ENCODE measurements around the gene SLC35F3. TPM values are rescaled to one million over a fixed set of nuclear protein-coding genes. Genes with fewer than 3 reads are reported as not detected.

SLC35F3 gene
- total and polyA plus RNA-seq, 4 donors = 3.5 to 13.5 (median 11.9) TPM

- peaks cover 27% of the 10 kb centered on the region for H3K4me1 ChIP-seq (ENCODE audit: control insufficient read depth, insufficient read depth, low read length)
- no peak overlapping the region for H3K27ac ChIP-seq (ENCODE audit: low read depth, low read length)
- DNase-seq (ENCODE audit: low read depth in 4 of 6, low spot score in 6 of 6) = peak in 2 of 6 donors; percentile 37 to 66
- WGBS (ENCODE audit: insufficient coverage) = 43% methylated on average over 4 of the region's 4 CpGs
- peaks cover 4% of the 10 kb centered on the region for H3K27me3 ChIP-seq (ENCODE audit: control insufficient read depth, insufficient read depth, low read length)
- peaks cover 5% of the 10 kb centered on the region for H3K36me3 ChIP-seq (ENCODE audit: control insufficient read depth, insufficient read depth, low read length)
- H3K4me3 ChIP-seq (ENCODE audit: low read depth, low read length) = no peak overlapping the region
- H3K9me3 ChIP-seq (ENCODE audit: control insufficient read depth, insufficient read depth, low read length) = no peaks in the 10 kb centered on the region
Observed at GRCh38 chr1:234235434-234235881, 331.0 kb downstream of the SLC35F3 start.

- no peak for DNase-seq (ENCODE audit: low read depth in 4 of 6, low spot score in 6 of 6)
- Histone ChIP-seq H3K36me3 (ENCODE audit: control insufficient read depth, insufficient read depth, low read length) (no peaks in the 10 kb centered on the region), H3K9me3 (ENCODE audit: control insufficient read depth, insufficient read depth, low read length) (no peaks in the 10 kb centered on the region), H3K4me3 (ENCODE audit: low read depth, low read length) (no peak overlapping the region), H3K4me1 (ENCODE audit: control insufficient read depth, insufficient read depth, low read length) (peaks cover 17% of the 10 kb centered on the region), H3K27ac (ENCODE audit: low read depth, low read length) (no peak overlapping the region), H3K27me3 (ENCODE audit: control insufficient read depth, insufficient read depth, low read length) (peaks cover 2% of the 10 kb centered on the region)
- no CpG with 5 or more reads among the region's 2 CpGs for WGBS (ENCODE audit: insufficient coverage)
Observed at GRCh38 chr1:234237393-234237792, 332.9 kb downstream of the SLC35F3 start.

GRCh38 chr1:234238060-234238459 lies 333.6 kb downstream of the SLC35F3 start:
- Histone ChIP-seq H3K27ac (ENCODE audit: low read depth, low read length) (no peak overlapping the region), H3K4me3 (ENCODE audit: low read depth, low read length) (no peak overlapping the region), H3K4me1 (ENCODE audit: control insufficient read depth, insufficient read depth, low read length) (peaks cover 17% of the 10 kb centered on the region), H3K9me3 (ENCODE audit: control insufficient read depth, insufficient read depth, low read length) (no peaks in the 10 kb centered on the region), H3K36me3 (ENCODE audit: control insufficient read depth, insufficient read depth, low read length) (no peaks in the 10 kb centered on the region), H3K27me3 (ENCODE audit: control insufficient read depth, insufficient read depth, low read length) (peaks cover 2% of the 10 kb centered on the region)
- whole genome bisulfite sequencing (ENCODE audit: insufficient coverage) = no CpG with 5 or more reads among the region's 1 CpG
- no peak for DNase-seq (ENCODE audit: low read depth in 4 of 6, low spot score in 6 of 6)

GRCh38 chr1:234239515-234239914 lies 335.0 kb downstream of the SLC35F3 start:
- no peak overlapping the region for H3K4me3 ChIP-seq (ENCODE audit: low read depth, low read length)
- H3K9me3 ChIP-seq (ENCODE audit: control insufficient read depth, insufficient read depth, low read length) = no peaks in the 10 kb centered on the region
- no peak for DNase-seq (ENCODE audit: low read depth in 4 of 6, low spot score in 6 of 6)
- 100% methylated on average over 1 of the region's 2 CpGs for WGBS (ENCODE audit: insufficient coverage)
- H3K27me3 ChIP-seq (ENCODE audit: control insufficient read depth, insufficient read depth, low read length) = peaks cover 2% of the 10 kb centered on the region
- no peak overlapping the region for H3K27ac ChIP-seq (ENCODE audit: low read depth, low read length)
- H3K36me3 ChIP-seq (ENCODE audit: control insufficient read depth, insufficient read depth, low read length) = no peaks in the 10 kb centered on the region
- peaks cover 12% of the 10 kb centered on the region for H3K4me1 ChIP-seq (ENCODE audit: control insufficient read depth, insufficient read depth, low read length)

GRCh38 chr1:234239936-234240335 lies 335.5 kb downstream of the SLC35F3 start:
- no peak for DNase-seq (ENCODE audit: low read depth in 4 of 6, low spot score in 6 of 6)
- Histone ChIP-seq H3K4me3 (ENCODE audit: low read depth, low read length) (no peak overlapping the region), H3K4me1 (ENCODE audit: control insufficient read depth, insufficient read depth, low read length) (peaks cover 9% of the 10 kb centered on the region), H3K9me3 (ENCODE audit: control insufficient read depth, insufficient read depth, low read length) (no peaks in the 10 kb centered on the region), H3K27me3 (ENCODE audit: control insufficient read depth, insufficient read depth, low read length) (peaks cover 2% of the 10 kb centered on the region), H3K36me3 (ENCODE audit: control insufficient read depth, insufficient read depth, low read length) (no peaks in the 10 kb centered on the region), H3K27ac (ENCODE audit: low read depth, low read length) (no peak overlapping the region)
- WGBS (ENCODE audit: insufficient coverage) = 99% methylated on average over 6 of the region's 9 CpGs

- DNase-seq (ENCODE audit: low read depth in 4 of 6, low spot score in 6 of 6) = no peak
Observed at GRCh38 chr1:234240680-234241079, 336.2 kb downstream of the SLC35F3 start.

GRCh38 chr1:234241941-234242490 lies 337.5 kb downstream of the SLC35F3 start:
- DNase-seq (ENCODE audit: low read depth in 4 of 6, low spot score in 6 of 6) = no peak
- Histone ChIP-seq H3K36me3 (ENCODE audit: control insufficient read depth, insufficient read depth, low read length) (no peaks in the 10 kb centered on the region), H3K4me3 (ENCODE audit: low read depth, low read length) (no peak overlapping the region), H3K27me3 (ENCODE audit: control insufficient read depth, insufficient read depth, low read length) (peaks cover 2% of the 10 kb centered on the region), H3K27ac (ENCODE audit: low read depth, low read length) (no peak overlapping the region), H3K9me3 (ENCODE audit: control insufficient read depth, insufficient read depth, low read length) (no peaks in the 10 kb centered on the region), H3K4me1 (ENCODE audit: control insufficient read depth, insufficient read depth, low read length) (peaks cover 7% of the 10 kb centered on the region)
- 95% methylated on average over 2 of the region's 5 CpGs for WGBS (ENCODE audit: insufficient coverage)

More at GRCh38 chr1:234240680-234241079, 336.2 kb downstream of the SLC35F3 start:
- Histone ChIP-seq H3K4me1 (ENCODE audit: control insufficient read depth, insufficient read depth, low read length) (peaks cover 3% of the 10 kb centered on the region), H3K27ac (ENCODE audit: low read depth, low read length) (no peak overlapping the region), H3K4me3 (ENCODE audit: low read depth, low read length) (no peak overlapping the region), H3K27me3 (ENCODE audit: control insufficient read depth, insufficient read depth, low read length) (peaks cover 2% of the 10 kb centered on the region), H3K36me3 (ENCODE audit: control insufficient read depth, insufficient read depth, low read length) (no peaks in the 10 kb centered on the region), H3K9me3 (ENCODE audit: control insufficient read depth, insufficient read depth, low read length) (no peaks in the 10 kb centered on the region)

GRCh38 chr1:234243521-234244260 lies 339.2 kb downstream of the SLC35F3 start:
- no peaks in the 10 kb centered on the region for H3K27me3 ChIP-seq (ENCODE audit: control insufficient read depth, insufficient read depth, low read length)
- H3K4me1 ChIP-seq (ENCODE audit: control insufficient read depth, insufficient read depth, low read length) = peaks cover 7% of the 10 kb centered on the region
- DNase-seq (ENCODE audit: low read depth in 4 of 6, low spot score in 6 of 6) = no peak
- H3K36me3 ChIP-seq (ENCODE audit: control insufficient read depth, insufficient read depth, low read length) = no peaks in the 10 kb centered on the region
- no peak overlapping the region for H3K27ac ChIP-seq (ENCODE audit: low read depth, low read length)
- no peak overlapping the region for H3K4me3 ChIP-seq (ENCODE audit: low read depth, low read length)
- H3K9me3 ChIP-seq (ENCODE audit: control insufficient read depth, insufficient read depth, low read length) = no peaks in the 10 kb centered on the region
- WGBS (ENCODE audit: insufficient coverage) = 66% methylated on average over 3 of the region's 3 CpGs

GRCh38 chr1:234244482-234244881 lies 340.0 kb downstream of the SLC35F3 start:
- Histone ChIP-seq H3K4me1 (ENCODE audit: control insufficient read depth, insufficient read depth, low read length) (peaks cover 7% of the 10 kb centered on the region), H3K27ac (ENCODE audit: low read depth, low read length) (no peak overlapping the region), H3K4me3 (ENCODE audit: low read depth, low read length) (no peak overlapping the region), H3K36me3 (ENCODE audit: control insufficient read depth, insufficient read depth, low read length) (no peaks in the 10 kb centered on the region), H3K27me3 (ENCODE audit: control insufficient read depth, insufficient read depth, low read length) (no peaks in the 10 kb centered on the region), H3K9me3 (ENCODE audit: control insufficient read depth, insufficient read depth, low read length) (no peaks in the 10 kb centered on the region)
- no peak for DNase-seq (ENCODE audit: low read depth in 4 of 6, low spot score in 6 of 6)

- Histone ChIP-seq H3K4me1 (ENCODE audit: control insufficient read depth, insufficient read depth, low read length) (peaks cover 7% of the 10 kb centered on the region), H3K9me3 (ENCODE audit: control insufficient read depth, insufficient read depth, low read length) (no peaks in the 10 kb centered on the region), H3K4me3 (ENCODE audit: low read depth, low read length) (no peak overlapping the region), H3K27me3 (ENCODE audit: control insufficient read depth, insufficient read depth, low read length) (no peaks in the 10 kb centered on the region), H3K27ac (ENCODE audit: low read depth, low read length) (no peak overlapping the region), H3K36me3 (ENCODE audit: control insufficient read depth, insufficient read depth, low read length) (no peaks in the 10 kb centered on the region)
- WGBS (ENCODE audit: insufficient coverage) = 72% methylated on average over 4 of the region's 5 CpGs
- peak in 1 of 6 donors; percentile 74 for DNase-seq (ENCODE audit: low read depth in 4 of 6, low spot score in 6 of 6)
Observed at GRCh38 chr1:234246638-234247116, 342.2 kb downstream of the SLC35F3 start.
